A673 (cell line): Measurements from ENCODE around the gene E2F3. TPM values are rescaled to one million over a fixed set of nuclear protein-coding genes. Genes with fewer than 3 reads are reported as not detected.

Experiments
- BruUV-seq: library from RNA; stranded (reverse); fragments of 400-500 nt; replicated peaks from 2 replicates; lab custom pipeline; 2021; lab: Mats Ljungman, UMichigan
- CTCF ChIA-PET: fragments of 300-600 bp; sonication (Branson Sonifier 250); formaldehyde crosslinking; loops from one replicate; lab custom pipeline; 2022; ENCODE audit warnings: antibody characterized with exemption; lab: Charles Lee
- POLR2A ChIA-PET: fragments of 300-600 bp; sonication (Branson Sonifier 250); formaldehyde crosslinking; loops from one replicate; lab custom pipeline; 2022; ENCODE audit warnings: antibody characterized with exemption; ENCODE audit not compliant: low non-redundant PET; lab: Charles Lee
- DNase-seq: peaks from one replicate; pipeline ENCODE4 v3.0.0-alpha.2; 2015; ENCODE audit warnings: low spot score
- H3K27ac ChIP-seq: fragments of 200-600 bp; sonication (generic); 2 replicates; pipeline ENCODE4 v1.5.1; 2016; ENCODE audit warnings: mixed run types, low read depth, mild to moderate bottlenecking, mixed read lengths, antibody characterized with exemption, low read length; ENCODE audit not compliant: poor library complexity, severe bottlenecking
- H3K27me3 ChIP-seq: fragments of 200-600 bp; sonication (generic); replicated peaks from 2 replicates; pipeline ENCODE4 v1.6.1; 2017; ENCODE audit warnings: mixed run types, low read depth, mild to moderate bottlenecking, mixed read lengths, antibody characterized with exemption, low read length; ENCODE audit not compliant: insufficient read depth, poor library complexity
- H3K36me3 ChIP-seq: fragments of 200-600 bp; sonication (generic); 2 replicates; pipeline ENCODE4 v1.6.1; 2016; ENCODE audit warnings: mixed run types, mild to moderate bottlenecking, mixed read lengths, antibody characterized with exemption, low read length; ENCODE audit not compliant: insufficient read depth, poor library complexity, severe bottlenecking
- H3K4me1 ChIP-seq: fragments of 200-600 bp; sonication (generic); 2 replicates; pipeline ENCODE4 v1.6.1; 2017; ENCODE audit warnings: mixed run types, mild to moderate bottlenecking, mixed read lengths, antibody characterized with exemption, low read length; ENCODE audit not compliant: insufficient read depth, poor library complexity, severe bottlenecking
- H3K4me3 ChIP-seq: fragments of 200-600 bp; sonication (generic); 2 replicates; pipeline ENCODE4 v1.5.1; 2016; ENCODE audit warnings: low read depth, mixed run types, mild to moderate bottlenecking, mixed read lengths, low read length; ENCODE audit not compliant: poor library complexity, severe bottlenecking
- H3K9me3 ChIP-seq: fragments of 200-600 bp; sonication (generic); 2 replicates; pipeline ENCODE4 v1.6.1; 2016; ENCODE audit warnings: mixed run types, low read depth, mild to moderate bottlenecking, mixed read lengths, antibody characterized with exemption, low read length; ENCODE audit not compliant: poor library complexity, severe bottlenecking
- CTCF ChIP-seq: fragments of 300-800, 200-600 bp; sonication (generic); conservative IDR thresholded peaks from 2 replicates; pipeline ENCODE4 v1.5.1; 2017; ENCODE audit warnings: low read depth, mild to moderate bottlenecking, antibody characterized with exemption, low read length, moderate library complexity, mixed read lengths
- EZH2 ChIP-seq: fragments of 200-600 bp; sonication (generic); IDR thresholded peaks from 2 replicates; pipeline ENCODE4 v1.6.1; 2017; ENCODE audit warnings: borderline replicate concordance, low read depth, mild to moderate bottlenecking, mixed read lengths, antibody characterized with exemption, low read length; ENCODE audit not compliant: poor library complexity, severe bottlenecking
- intact Hi-C: fragments of 100-400 bp; cut with micrococcal nuclease; formaldehyde crosslinking; loops from one replicate; pipeline ENCODE4 v1.10.0; 2022; ENCODE audit not compliant: unreplicated experiment
- total RNA-seq: library from RNA; stranded (reverse); gene quantifications from 2 replicates; pipeline ENCODE4 v1.2.3, GENCODE V29; 2021

E2F3 gene
- total RNA-seq, 1 experiment from 2014 or later: 42.4 TPM

DNA sequence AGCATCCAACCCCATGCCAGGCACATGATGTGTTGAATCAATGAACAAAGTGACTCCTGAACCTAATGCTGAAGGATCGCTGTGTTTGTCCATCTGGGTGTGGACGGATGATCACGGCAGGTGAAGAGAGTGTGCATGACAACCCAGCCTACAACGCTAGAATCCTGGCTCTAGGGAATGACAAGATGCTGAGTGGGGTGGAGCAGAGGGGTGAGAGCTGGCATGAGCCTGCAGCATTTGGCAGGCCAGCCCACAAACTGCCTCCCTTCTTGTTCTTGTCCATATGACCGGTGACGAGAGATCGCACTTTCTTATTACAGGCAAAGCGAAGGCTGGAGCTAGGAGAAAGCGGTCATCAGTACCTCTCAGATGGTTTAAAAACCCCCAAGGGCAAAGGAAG lies 77.8 kb downstream of the E2F3 start:
- no TSS peak for BruUV-seq
- Histone ChIP-seq H3K9me3 (no peaks in the 10 kb centered on the region), H3K27ac (no peak overlapping the region), H3K4me3 (no peak overlapping the region), H3K4me1 (peaks cover 24% of the 10 kb centered on the region), H3K27me3 (no peaks in the 10 kb centered on the region), H3K36me3 (peaks cover 7% of the 10 kb centered on the region)
- intact Hi-C loops: no loop called here
- POLR2A ChIA-PET: no interaction called here
- no peak for DNase-seq
- CTCF ChIA-PET: no interaction called here
- TF ChIP-seq EZH2 (no peak), CTCF (no peak)

DNA sequence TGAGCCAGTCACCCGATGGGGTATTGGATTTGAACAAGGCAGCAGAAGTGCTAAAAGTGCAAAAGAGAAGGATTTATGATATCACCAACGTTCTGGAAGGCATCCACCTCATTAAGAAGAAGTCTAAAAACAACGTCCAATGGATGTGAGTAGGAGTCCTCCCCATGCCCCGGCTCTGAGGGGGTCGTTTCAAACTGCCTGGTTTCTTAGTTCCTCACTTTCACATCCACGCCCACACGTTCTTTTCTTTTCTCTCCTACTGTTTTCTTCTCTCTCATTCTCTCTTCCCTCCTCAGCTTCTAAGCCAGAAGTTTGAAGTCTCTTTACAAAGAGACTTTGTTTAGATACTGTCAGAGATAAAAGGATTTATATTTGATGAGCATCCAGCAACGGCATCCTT lies 79.6 kb downstream of the E2F3 start:
- DNase-seq: peak; percentile 6
- no peaks in the 10 kb centered on the region for H3K9me3 ChIP-seq
- no TSS peak for BruUV-seq
- ChIA-PET POLR2A (no interaction called here), CTCF (no interaction called here)
- TF ChIP-seq CTCF (no peak), EZH2 (no peak)
- peaks cover 25% of the 10 kb centered on the region for H3K4me1 ChIP-seq
- no peak overlapping the region for H3K27ac ChIP-seq
- intact Hi-C loops: no loop called here
- no peak overlapping the region for H3K4me3 ChIP-seq
- H3K27me3 ChIP-seq: no peaks in the 10 kb centered on the region
- peaks cover 20% of the 10 kb centered on the region for H3K36me3 ChIP-seq

GRCh38 chr6:20483887-20484497 lies 82.3 kb downstream of the E2F3 start:
- CTCF ChIA-PET: no interaction called here

More at GRCh38 chr6:20483887-20484497, 82.3 kb downstream of the E2F3 start:
- peaks cover 37% of the 10 kb centered on the region for H3K36me3 ChIP-seq
- no TSS peak for BruUV-seq
- peaks cover 25% of the 10 kb centered on the region for H3K4me1 ChIP-seq
- no peaks in the 10 kb centered on the region for H3K9me3 ChIP-seq
- intact Hi-C loops: no loop called here
- POLR2A ChIA-PET: no interaction called here
- H3K4me3 ChIP-seq: no peak overlapping the region
- H3K27me3 ChIP-seq: no peaks in the 10 kb centered on the region
- H3K27ac ChIP-seq: peak overlapping the region; percentile 20
- DNase-seq: peak; percentile 89
- peak; percentile 27; the same call in 1 of the 2 replicates for TF ChIP-seq CTCF
- no peak for TF ChIP-seq EZH2
